GM18858 (cell line): Measurements from ENCODE around the gene B3GALT5.
"Not testable (repeated sequence)": the region's sequence is repeated elsewhere in the genome, so short reads cannot be mapped to it uniquely, and the experiment has no call there.

ENCODE experiments used
- ATAC-seq: cut with Tn5 transposase; IDR thresholded peaks from one replicate; pipeline ENCODE4 v1.9.1; 2021; ENCODE audit not compliant: unreplicated experiment

B3GALT5 gene

DNA sequence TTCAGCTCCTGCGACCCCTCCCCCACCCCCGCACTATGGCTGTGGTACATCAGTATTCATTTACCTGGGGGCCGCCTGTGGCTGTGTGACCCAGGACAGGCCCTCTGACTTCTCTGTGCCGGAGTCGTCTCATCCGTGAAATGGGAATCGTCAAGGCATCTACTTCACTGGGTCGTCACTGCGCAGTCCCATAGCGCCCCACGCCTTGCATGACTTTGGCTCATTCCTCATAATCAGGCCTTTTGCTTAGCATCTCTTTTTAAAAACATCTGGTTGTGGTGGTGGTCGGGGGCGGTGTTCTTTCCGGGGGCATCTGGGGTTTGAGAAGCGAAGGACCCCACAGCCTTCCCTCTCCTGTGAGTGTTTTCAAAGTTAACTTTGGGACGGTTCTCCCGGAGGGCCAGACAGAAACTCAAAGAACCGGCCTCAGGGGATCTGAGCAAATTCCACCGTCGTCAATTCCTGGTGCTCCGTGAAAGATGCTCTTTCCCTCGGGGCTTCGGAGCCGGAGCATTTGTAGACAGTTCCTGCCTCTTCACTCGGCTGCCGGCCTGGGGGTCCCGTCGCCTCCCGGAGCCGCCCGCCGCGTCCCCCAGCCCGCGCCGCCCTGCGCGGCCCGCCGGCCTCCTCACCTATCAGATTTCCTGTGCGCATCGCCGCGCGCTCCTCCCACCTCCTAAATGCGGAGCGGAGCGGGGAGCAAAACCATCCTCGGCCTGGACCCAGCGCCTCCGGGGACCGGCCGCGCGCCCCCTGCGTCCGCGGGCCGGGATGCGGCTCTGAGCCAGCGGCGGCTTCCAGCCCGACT lies at the start of gene B3GALT5:
B3GALT5 (plus strand) TSS at position 708 of the 808 bp plus-strand sequence. CDS start 47,620 bp downstream, outside the sequence.
- no peak for ATAC-seq

DNA sequence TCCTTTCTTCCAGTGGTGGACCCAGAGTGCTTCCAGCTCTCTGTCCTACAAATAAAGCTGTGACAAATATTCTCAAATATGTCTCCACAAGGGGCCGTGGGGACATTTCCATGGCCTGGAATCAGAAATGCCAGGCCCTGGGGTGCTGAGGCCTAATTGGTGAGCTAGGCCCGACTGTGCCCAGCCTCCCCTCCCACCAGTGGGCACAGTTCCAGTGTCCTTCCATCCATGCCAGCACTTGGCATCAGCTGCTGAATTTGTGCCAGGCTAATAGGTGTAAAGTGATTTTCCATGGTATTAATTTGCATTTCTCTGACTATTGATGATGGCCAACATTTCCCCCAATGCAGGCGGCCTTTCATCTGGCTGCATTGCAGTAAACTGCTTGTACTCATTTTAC lies 48.5 kb upstream of the B3GALT5 start:
- ATAC-seq, result no peak

GRCh38 chr21:39567180-39567972 lies 45.4 kb upstream of the B3GALT5 start:
- ATAC-seq, result no peak

- ATAC-seq, result no peak
Observed at GRCh38 chr21:39568361-39568760, 44.4 kb upstream of the B3GALT5 start.

DNA sequence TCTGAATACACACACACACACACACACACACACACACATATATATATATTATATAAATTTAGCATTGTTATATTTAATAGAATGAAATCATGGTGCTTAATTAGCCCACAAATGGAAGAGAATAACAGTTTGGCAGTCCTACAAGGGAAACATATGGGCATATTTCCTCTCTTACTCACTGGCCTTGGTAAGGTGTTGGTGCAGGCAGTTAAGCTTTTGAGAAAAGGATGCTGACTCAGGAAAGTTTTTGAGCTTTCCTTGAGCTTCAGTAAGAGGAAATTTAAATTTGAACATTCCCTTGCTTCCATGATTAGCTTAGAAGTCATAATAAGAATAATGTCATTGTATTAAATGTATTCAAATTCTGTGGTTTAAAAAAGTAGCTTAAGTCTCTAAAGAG lies 37.0 kb upstream of the B3GALT5 start:
- no peak for ATAC-seq

DNA sequence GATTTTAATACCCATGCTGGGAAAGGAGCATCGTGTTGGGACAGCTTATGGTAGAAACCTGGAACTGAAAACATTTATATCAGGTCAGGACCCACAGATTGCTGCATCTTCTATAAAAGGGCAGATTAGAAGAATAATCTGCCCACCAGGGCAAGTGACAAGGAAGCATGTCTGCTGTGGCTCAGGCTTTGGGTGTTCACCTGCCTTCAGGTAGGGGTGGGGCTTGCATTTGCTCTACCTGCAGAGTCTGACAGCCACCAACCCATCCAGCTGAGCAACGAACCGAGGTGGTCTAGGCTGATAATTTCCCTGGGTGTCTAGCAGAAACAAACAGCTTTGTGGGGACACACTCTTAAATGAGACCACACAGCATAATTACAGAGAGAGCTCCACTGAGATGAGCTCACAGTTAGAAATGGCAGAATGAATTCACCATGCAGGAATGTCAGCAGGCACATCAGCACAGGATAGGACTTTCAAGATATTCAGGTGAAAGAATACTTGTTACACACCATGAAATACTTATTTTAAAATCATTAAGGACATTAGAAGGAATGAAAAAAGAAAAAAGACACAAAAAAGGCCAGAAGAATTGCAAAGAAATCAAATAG lies 36.1 kb upstream of the B3GALT5 start:
- no peak for ATAC-seq

DNA sequence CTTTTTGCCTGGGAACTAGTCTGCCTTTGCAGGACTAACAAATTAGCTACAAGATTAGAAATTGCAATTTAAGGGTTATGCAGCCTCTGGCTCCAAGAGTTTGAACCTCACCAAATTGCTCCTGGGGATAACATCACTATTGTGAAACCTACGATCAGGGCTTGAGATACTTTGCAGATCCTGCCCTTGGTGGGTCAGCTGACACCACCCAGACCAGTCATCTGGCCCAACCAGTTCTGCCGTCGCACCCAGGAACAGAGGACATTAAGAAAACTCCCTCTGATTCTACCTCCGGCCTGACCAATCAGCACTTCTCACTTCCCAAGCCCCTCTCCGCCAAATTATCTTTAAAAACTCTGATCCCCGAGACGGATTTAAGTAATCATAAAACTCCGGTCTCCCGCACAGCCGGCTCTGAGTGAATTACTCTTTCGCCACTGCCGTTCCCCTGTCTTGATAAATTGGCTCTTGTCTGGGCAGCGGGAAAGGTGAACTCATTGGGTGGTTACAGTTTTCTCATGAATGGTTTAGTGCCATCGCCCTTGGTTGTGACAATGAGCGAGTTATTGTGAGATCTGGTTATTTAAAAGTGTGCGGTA lies 32.9 kb upstream of the B3GALT5 start:
- no peak for ATAC-seq

DNA sequence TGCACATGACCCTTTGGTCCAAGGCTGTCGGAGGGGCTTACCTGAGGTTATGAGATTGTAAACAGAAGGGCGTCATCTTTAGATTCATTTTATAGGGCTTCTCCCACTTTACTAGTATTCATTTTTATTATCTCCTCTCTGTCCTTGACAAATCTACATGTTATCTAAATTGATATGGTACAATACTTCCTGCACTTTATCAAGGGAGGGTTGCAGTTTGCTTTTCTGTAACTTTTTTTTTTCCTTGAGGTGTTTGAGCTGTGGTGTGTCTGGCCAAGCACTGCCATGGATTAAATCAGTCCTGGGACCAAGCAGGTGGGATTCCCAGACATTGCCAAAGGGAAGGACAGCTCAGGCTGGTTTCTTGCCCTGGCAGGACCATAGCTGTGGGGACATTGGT lies 32.0 kb upstream of the B3GALT5 start:
- no peak for ATAC-seq

DNA sequence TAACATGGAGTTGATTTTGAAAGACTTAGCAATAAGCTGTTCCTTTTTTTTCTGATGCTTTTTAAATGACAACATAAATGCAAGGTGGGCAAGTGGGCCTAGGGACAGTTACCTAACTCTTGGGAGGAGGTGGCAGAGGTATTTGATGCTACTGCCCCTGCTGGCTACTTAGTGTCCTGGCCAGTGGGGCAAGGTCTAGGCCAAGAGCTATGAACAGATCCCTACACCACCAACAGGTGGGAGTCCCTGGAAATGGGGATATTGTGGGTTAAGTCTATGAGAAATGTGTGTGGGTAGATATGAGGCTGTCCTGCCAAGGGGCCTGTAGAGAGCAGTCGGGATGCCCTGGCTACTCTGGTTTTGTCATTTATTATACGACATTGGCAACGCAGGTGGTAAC lies 31.3 kb upstream of the B3GALT5 start:
- ATAC-seq, result no peak

DNA sequence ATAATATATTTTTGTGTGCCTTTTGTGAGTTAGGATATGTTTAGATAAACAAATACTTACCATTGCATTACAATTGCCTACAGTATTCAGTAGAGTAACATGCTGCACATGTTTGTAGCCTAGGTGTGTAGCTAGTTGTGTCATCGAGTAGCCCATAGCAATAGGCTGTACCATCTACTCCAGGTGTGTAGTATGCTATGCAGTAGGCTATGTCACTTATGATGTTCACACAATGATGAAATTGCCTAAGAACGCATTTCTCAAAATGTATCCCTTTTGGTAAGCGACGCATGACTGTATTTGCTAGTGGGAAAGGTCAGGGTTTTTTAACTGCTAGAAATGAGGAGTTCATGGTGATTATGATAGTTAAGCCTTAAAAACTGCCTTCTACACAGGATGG lies 30.0 kb upstream of the B3GALT5 start:
- ATAC-seq, result no peak

DNA sequence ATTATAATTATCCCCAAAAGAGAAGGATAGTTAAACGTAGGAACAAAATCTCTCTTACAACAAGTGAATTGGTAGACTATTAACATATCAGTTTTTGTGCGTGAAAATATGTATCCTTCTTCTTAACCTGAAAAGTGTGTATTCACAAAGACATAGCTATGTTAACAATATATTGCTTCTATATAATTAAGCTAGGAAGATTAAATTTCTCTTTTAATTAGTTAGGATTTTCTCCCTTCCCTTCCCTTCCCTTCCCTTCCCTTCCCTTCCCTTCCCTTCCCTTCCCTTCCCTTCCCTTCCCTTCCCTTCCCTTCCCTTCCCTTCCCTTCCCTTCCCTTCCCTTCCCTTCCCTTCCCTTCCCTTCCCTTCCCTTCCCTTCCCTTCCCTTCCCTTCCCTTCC lies 29.2 kb upstream of the B3GALT5 start:
- not testable (repeated sequence) for ATAC-seq

- ATAC-seq, result no peak
Observed at GRCh38 chr21:39587376-39587775, 25.4 kb upstream of the B3GALT5 start.

GRCh38 chr21:39588884-39589283 lies 23.9 kb upstream of the B3GALT5 start:
- ATAC-seq, result no peak

- no peak for ATAC-seq
Observed at GRCh38 chr21:39593522-39593921, 19.2 kb upstream of the B3GALT5 start.

DNA sequence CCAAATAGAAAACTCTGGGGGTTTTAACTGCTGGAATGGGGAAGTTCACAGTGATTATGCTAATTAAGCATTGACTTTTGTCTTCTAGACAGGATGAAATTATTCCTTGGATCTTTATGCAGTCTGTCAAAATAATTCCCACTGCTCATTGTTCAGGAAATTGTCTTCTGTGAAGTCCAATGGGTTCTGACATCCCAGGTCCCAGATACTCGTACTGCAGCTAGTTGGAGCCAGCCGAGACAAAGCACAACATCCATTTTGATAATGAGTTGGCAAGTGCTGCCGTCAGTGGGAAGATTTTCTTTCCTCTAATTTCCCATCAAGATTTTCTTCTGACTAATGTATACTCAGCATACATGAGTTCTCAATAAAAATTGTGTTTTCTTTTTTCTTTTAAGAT lies 17.3 kb upstream of the B3GALT5 start:
- ATAC-seq, result no peak

- no peak for ATAC-seq
Observed at GRCh38 chr21:39597595-39597994, 15.1 kb upstream of the B3GALT5 start.

GRCh38 chr21:39599191-39599970 lies 13.4 kb upstream of the B3GALT5 start:
- ATAC-seq, result no peak

GRCh38 chr21:39601187-39601928 lies 11.4 kb upstream of the B3GALT5 start:
- ATAC-seq, result no peak

GRCh38 chr21:39602076-39602689 lies 10.6 kb upstream of the B3GALT5 start:
- ATAC-seq, result no peak

DNA sequence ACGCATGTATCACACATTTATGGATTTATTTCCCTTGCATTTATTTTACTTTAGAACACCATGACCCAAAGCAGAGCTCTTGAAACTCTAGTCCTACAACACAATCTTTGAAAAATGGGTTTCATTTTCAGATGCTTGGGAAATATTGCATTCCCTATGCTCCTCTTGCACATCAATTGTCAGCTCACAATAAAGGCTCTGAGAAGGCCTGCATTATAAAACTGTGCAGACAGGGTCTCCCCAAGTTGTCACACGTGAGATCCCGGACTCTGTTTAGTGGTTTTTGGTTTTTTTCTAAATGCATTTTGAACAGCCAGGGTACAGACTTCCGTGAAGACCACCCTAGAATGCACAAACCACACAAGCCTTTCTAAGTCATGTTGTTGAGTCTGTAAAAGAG lies 9.9 kb upstream of the B3GALT5 start:
- no peak for ATAC-seq
